Cardiac fibroblast (primary cell): ENCODE data around the gene ADAMTS14.
"Not testable (repeated sequence)": the region's sequence is repeated elsewhere in the genome, so short reads cannot be mapped to it uniquely, and the experiment has no call there.

Source experiments
- DNase-seq, 2 donors: peaks; one replicate each; pipeline versions ENCODE4 v3.0.0 to v3.0.0-alpha.2; 2010; ENCODE audit warnings: low read depth in 2 of 2
- H3K4me3 ChIP-seq, 2 donors: replicated peaks in 1 of 2; 1 replicate in 1 of 2; 2 replicates in 1 of 2; pipeline ENCODE4 v1.5.1; 2011; ENCODE audit warnings: low read depth in 2 of 2, low read length in 2 of 2, mild to moderate bottlenecking in 2 of 2, moderate library complexity in 1 of 2
- TF ChIP-seq, protein P1 (sequence below): IDR thresholded peaks from one replicate; pipeline ENCODE4 v1.5.1; 2011; ENCODE audit warnings: low read depth, mild to moderate bottlenecking, low read length, inconsistent platforms

ADAMTS14 gene

DNA sequence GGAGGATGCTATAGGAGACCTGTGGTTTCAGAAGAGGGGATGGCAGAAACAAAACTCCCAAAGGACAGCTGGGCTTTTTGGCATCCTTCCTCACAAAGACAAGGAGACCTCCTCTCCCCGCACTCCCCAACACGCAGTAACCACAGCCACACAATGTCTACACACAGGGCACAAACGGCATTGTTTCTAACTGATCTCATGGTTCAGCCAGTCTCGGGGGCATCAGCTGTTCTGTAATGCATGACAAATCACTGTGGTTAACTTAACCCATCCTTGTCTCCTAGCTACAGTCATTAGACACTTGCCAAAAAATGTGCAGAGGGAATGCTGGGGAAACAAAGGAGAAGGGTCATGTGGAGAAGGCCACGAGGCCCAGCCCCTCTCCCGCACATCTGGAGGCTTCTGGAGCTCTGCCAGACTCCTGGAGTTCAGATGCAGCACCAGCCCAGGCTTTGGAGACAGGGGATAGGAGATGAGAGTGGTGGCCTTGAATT, 7.6 kb upstream of the ADAMTS14 start:
- TF ChIP-seq, protein P1, sequence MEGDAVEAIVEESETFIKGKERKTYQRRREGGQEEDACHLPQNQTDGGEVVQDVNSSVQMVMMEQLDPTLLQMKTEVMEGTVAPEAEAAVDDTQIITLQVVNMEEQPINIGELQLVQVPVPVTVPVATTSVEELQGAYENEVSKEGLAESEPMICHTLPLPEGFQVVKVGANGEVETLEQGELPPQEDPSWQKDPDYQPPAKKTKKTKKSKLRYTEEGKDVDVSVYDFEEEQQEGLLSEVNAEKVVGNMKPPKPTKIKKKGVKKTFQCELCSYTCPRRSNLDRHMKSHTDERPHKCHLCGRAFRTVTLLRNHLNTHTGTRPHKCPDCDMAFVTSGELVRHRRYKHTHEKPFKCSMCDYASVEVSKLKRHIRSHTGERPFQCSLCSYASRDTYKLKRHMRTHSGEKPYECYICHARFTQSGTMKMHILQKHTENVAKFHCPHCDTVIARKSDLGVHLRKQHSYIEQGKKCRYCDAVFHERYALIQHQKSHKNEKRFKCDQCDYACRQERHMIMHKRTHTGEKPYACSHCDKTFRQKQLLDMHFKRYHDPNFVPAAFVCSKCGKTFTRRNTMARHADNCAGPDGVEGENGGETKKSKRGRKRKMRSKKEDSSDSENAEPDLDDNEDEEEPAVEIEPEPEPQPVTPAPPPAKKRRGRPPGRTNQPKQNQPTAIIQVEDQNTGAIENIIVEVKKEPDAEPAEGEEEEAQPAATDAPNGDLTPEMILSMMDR = no peak
- H3K4me3 ChIP-seq = no peak overlapping the region
- DNase-seq = peak; percentile 92 to 99

DNA sequence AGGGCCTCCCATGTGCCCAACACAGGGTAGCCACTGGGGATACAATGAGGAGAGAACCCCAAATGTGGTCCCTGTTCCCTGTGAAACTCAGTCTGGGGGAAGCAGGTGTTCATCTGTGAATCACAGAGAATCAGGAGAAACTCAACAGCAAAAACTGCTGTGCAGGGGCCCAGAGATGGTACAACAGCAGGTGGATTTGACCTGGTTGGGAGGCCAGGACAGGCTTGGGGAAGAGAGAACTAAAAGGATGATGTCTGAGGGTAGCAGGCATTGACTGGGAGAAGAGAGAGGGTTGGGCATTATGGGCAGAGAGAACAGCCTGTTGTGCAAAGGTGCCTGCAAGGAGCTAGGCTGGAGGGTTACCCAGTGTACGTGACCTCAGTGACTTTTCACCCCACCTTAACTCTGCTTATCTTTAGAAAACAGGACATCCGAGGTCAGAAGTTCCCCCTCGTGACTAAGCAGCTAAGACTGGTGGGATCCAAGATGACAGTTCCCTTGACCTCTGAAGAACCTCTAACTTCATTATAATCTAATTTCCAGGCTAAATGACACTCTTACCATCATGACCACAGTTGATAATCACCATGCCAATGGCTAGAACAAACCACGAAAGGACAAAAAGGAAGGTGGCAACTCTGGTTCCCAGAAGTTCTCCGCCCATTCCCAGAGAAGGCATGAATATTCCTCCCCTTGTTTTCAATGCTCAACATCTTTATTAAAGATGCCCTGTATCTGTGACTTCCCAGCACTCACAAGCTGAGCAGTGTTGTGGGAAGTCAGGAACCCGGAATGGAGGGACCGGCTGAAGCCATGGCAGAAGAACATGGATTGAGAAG, 5.1 kb upstream of the ADAMTS14 start:
- TF ChIP-seq, protein P1 = no peak
- peak in 1 of 2 donors; percentile 67 for DNase-seq
- H3K4me3 ChIP-seq = no peak overlapping the region

DNA sequence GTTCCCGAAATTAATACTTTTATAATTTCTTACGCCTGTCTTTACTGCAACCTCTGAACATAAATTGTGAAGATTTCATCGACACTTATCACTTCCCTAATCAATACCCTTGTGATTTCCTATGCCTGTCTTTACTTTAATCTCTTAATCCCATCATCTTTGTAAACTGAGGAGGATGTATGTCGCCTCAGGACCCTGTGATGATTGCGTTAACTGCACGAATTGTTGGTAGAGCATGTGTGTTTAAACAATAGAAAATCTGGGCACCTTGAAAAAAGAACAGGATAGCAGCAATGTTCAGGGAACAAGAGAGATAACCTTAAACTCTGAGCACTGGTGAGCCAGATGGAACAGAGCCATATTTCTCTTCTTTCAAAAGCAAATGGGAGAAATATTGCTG, 4.5 kb upstream of the ADAMTS14 start:
- not testable (repeated sequence) for H3K4me3 ChIP-seq, DNase-seq

DNA sequence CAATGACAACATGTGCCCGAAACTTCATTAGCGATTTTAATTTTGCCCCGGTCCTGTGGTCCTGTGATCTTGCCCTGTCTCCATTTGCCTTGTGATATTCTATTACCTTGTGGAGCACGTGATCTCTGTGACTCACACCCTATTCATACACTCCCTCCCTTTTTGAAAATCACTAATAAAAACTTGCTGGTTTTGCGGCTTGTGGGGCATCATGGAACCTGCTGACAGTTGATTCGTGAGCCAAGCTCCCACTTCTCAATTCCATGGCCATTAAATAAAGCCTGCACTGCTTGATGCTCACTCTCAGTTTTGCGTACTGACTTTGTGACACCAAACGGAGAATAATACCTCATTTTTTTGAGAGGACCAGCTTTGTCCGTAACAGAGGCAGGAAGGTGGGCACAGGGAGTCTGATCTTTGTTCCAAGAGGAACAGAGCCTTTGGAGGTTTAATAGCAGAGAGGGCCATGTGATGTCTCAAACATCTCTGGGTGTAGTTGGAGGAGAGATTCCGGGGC, 3.8 kb upstream of the ADAMTS14 start:
- peak in 1 of 2 donors; percentile 41 for DNase-seq
- H3K4me3 ChIP-seq = no peak overlapping the region
- TF ChIP-seq, protein P1 = no peak

DNA sequence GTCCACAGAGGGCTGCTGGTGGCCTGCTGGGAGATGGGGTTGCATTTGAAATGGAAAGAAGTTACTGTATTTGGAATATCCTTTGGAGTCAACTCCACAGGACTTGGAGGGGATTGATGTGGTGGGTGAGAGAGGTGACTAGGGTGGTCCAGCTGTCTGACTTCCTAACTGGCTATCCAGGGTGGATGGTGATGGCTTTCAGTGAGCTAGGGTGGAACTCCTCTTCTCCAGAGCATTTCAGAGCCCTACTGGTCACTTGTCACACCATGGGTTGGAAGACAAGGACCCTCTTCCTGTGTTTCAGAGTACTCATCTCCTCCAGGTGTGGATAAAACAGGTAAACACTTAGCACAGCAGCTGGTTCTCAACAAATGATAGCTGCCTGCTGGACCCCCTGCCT, 3.3 kb upstream of the ADAMTS14 start:
- TF ChIP-seq, protein P1 = no peak
- H3K4me3 ChIP-seq = no peak overlapping the region
- no peak for DNase-seq

DNA sequence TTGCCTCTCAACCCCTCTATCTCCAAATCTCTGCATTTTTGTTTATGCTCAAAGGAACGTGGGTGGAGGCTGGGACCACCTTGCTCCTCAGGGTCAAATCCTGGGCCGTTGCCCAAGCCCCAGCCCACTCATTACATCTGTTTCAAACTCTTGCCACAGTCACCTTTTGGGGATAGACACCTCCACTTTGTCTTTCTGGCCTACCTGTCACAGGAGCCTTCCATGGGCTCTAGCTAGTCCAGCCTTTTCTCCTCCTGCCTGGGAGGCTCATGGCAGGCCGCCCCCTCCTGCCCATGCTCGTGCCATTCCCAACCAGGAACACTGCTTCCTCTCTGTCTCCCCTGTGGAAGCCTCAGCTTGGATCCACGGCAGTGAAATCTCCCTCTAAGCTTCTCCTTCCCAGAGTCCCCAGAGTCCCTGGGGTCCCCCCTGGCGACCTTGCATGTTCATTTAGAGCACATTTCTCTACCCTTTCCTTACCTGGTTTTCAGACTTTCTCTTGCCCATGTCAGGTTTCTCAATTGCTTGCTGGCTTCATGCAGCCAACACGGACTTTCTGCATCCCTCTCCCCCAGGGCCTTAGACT, 2.5 kb upstream of the ADAMTS14 start:
- H3K4me3 ChIP-seq = no peak overlapping the region
- TF ChIP-seq, protein P1 = no peak
- no peak for DNase-seq

DNA sequence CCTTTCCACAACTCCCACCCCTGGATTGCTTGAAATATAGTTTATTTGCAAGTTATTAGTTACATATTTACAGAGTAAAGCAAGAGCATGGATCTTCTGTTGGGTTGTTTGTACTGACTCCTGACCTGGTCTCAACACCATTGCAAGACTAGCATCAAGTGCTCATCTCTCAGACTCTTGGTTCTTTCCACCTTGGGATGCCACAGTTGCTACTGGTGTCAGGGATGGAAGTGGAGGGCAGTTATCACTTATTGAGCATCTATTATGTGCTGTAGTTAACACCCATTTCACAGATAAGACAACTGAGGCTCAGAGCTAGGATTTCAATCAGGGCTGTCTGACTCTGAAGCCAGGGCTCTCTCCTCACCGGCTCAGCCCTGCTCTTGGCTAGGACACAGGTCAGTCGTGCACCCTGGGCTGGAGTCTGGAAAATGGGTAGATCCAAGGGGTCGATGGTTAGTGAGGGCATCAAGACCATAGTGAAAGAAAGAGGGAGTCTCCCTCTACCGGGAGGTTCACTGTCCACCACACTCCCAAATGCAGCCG, 614 bp upstream of the ADAMTS14 start:
- no peak for DNase-seq
- peak overlapping the region; percentile 47 to 50 for H3K4me3 ChIP-seq
- TF ChIP-seq, protein P1 = no peak
